HG03175 (cell line): ENCODE results near the gene KCNE2.

Experiments used
- ATAC-seq: cut with Tn5 transposase; IDR thresholded peaks from one replicate; pipeline ENCODE4 v1.9.1; 2021; ENCODE audit warnings: mild to moderate bottlenecking, moderate library complexity; ENCODE audit not compliant: unreplicated experiment

KCNE2 gene, protein sequence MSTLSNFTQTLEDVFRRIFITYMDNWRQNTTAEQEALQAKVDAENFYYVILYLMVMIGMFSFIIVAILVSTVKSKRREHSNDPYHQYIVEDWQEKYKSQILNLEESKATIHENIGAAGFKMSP

DNA sequence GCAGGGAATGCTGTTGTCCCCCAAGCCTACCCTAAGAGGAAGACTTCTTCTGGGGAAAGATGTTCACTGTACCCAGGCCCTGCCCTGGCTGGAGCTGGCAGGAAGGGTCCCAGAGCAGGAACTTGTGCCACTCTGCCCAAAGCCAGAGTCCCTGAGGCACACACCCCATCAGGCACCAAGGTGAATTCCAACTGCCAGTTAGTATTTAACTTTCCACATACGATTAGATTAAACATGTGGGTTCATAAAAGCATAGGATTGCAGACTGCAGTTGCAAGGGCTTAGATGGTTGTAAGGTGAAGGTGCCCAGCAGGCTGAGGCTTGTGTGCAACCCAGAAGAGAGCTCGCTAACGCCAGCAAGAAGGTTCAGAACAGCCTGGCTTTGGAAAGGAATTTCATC lies at the start of gene KCNE2:
Gene KCNE2 (plus strand): TSS at position 274 of the 400 bp plus-strand sequence. CDS start 6,473 bp downstream, outside the sequence.
- no peak for ATAC-seq

DNA sequence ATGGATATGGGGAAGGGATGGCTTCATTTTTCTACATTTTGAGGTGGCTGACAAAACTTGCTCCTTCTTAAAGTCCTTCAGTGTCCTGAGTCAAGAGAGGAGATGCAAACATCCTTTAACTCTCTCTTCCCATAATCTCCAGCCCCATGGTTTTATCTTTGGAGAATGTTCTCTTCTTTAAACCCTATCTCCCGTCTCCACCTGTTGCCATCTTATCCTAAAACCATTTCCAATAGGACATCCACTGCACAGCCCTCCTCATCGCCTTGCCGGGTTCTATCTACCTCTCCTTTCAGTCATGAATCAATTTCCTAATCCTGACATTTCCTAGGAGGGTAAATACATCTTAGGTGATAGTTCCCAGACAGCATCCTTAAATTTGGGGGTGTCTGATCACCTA lies 44.2 kb upstream of the KCNE2 start:
- no peak for ATAC-seq

DNA sequence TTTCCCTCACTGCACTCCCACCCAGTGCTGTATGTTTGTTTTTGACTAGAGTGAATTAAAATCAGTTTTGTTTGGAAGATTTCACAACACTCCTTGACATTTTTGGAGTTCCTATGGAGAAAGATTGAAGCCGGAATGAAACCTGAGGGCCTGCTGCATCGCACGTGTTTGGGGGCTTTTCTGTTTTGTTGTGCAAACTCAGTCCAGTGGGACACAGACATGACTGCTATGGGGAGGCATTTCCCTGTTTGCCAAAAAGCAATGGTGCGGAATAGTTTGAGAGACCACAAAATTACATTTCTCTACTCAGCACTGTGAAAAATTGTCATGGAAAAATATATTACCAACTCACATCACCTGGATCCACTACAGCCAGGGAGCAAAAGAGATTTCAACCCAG lies 43.8 kb upstream of the KCNE2 start:
- no peak for ATAC-seq

DNA sequence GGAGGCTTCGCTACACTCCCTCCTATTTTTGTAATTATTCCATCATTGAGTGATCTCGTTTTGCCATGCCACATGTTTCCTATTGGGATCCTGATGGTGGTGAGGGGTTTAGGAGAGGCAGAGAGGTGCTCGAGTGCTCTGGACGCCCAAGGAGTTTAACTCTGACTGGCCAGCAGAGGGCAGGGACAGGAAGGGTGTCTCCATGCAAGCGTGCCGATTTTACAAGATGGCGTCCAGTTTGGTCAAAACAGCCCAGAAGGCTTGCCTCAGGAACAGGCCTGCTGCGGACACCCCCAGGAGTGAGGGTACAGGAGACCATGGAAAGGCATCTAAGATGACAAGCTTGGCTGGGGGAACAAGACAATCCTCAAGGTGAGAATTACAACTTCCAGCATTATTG lies 33.8 kb upstream of the KCNE2 start:
- no peak for ATAC-seq

DNA sequence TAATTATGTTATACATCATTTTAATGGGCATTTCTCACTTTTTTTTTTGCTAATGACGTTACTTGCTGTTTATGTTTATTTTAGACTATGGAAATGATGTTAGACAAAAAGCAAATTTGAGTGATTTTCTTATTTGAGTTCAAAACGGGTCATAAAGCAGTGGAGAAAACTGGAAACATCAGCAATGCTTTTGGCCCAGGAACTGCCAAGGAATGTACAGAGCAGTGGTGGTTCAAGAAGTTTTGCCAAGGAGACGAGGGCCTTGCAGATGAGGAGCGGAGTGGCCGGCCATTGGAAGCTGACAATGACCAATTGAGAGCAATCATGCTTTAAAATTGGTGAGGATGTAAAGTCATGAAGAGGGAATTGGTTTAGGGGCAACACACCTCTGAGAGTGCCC lies 32.1 kb upstream of the KCNE2 start:
- ATAC-seq: no peak

DNA sequence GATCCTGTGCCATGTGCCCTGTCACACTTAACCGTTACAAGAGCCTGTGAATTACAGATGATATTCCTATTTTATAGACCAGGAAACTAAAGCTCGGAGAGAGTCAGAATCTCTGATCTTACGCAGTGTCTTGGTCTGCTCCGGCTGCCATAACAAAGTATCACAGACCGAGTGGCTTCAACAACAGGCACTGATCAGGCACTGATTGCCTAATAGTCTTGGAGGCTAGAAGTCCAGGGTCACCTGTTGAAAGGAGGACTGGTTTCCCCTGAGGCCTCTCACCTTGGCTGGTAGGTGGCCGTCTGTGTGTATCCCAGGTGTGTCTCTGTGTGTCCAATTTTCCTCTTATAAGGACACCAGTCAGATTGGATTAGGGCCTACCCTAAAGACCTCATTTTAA lies 31.5 kb upstream of the KCNE2 start:
- no peak for ATAC-seq

DNA sequence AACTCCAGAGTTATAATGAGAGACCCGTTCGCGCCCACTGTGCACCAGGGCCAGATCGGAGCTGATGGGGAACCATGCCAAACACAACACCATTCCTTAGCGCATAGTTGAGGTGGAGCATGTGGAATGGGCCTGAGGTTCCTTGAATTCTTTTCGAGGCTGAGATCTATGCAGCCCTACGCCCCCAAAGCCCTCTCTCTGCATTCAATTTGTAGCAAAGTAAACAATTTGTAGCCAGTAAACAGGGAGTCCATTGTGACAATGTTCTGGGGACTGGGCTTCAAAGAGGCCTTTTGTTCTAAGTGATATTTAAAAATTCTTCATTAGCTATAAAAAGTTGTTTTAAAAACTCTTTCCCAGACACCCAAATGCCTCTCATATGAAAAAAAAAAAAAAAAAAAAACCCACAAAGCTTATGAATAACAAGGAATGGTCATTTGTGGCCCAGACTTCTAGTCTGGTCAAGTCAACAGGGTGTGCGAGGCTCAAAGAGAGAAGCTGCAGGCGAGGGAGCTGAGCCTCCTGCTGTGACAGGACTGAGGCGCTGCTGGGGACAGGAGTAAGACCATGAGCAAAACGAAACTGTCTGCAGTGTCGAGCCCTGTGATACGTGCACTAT lies 30.6 kb upstream of the KCNE2 start:
- no peak for ATAC-seq

DNA sequence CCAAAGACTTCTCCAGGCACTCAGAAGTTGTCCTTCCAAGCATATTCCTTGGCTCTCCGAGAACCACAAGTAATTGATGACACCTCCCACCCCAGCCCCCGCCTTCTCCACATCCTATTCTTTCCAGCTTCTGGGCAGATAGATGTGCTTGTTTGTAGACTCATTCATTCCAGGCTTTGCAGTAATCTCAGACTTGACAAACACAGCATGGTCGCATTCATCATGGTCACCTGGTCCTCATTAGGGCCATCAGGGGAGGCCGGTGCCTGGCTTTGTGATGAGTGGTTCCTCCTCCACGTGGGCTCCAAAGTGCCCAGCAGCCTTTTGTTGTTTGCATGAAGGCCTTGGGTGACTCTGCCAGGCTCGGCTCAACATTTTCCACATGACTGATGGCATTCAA lies 28.5 kb upstream of the KCNE2 start:
- no peak for ATAC-seq

DNA sequence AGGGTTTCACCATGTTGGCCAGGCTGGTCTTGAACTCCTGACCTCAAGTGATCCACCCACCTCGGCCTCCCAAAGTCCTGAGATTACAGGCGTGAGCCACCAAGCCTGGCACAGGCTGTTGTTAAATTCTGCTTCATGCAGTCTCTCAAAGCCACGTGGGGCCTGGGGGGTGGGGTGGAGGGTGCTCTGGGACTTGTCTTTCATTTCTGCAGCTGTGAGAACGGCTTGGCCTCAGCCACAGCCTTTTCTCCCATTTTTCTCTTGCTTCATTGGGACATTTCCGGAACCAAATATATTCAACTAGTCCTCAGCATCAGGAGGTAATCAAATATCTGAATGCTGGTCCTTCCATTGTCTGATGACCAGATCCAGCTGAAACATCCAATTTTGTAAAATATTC lies 27.6 kb upstream of the KCNE2 start:
- ATAC-seq: no peak

DNA sequence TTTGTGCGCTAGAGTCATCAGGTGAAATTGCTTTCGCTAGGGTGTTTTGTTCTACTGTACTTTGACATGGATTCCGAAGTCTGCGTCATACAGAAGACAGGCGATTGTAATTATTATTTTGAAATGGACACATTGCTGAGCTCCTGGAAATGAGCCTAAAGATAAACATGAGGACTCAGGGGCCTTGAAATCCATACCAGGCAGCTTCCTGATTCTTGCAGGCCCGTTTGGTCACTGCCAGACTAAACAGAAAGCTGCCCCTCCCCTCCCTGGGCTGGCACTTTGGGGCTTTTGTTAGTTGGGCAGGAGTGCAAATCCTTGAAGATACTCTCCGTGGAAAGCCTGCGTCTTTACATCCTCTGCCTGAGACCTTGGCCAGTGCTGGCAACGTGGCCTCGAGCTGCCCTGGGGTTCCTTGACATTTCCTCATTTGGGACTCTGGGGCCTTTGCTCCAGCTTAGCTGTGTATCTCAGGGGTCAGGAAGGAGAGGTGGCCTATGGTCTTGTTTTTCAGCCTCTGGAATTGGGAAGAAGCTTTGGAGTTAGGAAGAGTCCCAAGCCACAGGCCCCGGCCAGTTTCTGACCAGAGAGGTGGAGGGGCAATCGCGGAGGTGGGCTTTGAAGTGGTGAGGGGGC lies 26.9 kb upstream of the KCNE2 start:
- ATAC-seq: no peak

DNA sequence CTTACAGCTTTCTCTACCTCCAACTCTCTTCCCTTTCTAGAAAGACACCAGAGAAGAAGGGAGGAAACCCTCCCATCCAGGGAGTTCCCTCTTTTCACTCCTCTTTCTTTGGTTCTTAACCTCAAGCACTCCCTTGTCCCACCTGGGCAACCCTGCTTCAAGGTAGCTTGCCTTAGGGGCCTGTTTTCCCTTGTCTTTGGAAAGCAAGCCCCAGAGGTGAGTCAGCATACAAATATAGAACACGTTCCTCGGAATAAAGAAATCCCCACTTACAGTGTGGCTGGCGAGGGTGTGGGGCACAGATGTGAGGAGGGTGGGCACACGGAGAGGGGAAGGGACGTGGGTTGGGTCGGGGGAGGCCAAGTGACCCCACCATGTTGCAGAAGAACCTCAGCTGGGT lies 26.1 kb upstream of the KCNE2 start:
- no peak for ATAC-seq

DNA sequence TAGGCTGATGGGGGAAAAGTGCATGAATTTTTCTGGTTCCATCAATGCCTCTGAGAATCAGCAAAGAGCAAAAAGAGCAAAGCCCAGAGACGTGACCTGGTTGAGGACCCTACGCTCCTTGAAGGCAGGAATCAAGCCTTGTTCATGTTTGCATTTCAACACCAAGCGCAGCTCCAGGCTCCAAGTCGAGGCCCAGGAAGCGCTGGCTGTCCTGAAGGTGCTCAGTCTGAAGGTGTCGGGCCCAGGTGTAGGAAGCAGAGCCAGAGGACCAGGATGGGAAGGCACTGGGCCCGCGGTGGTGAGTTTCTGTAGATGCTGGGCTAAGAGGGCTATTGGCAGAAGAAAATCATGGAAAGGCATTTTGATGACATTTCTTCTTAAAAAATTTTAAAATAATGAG lies 25.6 kb upstream of the KCNE2 start:
- no peak for ATAC-seq

DNA sequence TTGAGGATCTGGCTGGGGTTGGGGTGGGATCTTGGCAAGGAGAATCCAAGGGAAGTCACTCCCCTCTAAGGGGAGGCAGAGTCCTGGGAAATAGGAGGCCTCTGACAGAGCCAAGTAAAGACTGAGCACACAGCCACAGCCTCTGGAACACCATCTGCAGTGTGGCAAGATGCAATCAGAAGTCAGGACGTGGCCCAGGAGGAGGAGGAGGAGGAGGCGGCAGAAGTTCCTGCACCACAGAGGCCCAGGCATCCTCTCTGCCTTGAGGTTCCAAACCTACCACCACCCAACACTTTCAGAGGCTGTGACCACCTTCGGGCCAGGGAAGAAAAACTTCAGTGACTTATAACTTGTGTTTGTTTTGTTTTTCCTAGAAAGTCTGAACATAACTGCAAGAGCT lies 23.7 kb upstream of the KCNE2 start:
- no peak for ATAC-seq

DNA sequence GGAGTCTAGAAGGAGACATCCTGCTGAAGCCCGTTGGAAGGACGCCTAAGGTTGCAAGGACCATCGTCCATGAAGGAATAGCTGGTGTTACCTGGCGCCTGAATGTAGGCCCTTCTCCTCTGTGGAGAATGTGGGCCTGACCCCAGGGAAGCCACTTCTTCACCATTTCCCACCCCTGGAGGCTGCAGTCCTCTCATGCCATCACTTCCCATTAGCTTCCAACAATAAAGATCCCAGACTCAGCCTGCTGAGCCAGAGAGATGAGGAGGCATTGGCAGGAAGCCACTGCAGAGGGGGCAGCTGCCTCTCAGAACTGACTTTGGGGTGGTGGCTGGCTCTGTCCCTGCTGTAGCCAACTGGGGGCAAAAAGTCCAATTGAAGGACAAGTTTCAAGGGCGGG lies 21.3 kb upstream of the KCNE2 start:
- no peak for ATAC-seq

DNA sequence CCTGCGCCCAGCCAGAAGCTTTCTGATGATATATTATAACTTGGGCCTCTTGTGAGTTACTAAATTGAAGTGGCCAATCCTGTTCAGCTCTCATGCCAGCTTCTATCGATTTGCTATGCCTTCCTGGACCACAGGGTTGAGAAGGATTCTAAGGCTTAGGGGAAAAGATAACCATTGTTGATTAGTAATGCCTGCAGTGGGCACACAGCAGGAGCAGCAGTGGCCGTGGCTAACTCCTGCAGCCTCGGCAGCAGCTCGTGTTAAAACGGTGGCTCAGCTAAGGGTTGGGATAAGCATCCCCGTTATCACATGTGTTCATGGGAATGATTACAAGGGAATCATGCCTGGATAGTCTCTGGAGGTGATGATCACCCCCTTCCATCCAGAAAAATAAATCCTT lies 20.5 kb upstream of the KCNE2 start:
- ATAC-seq: no peak

DNA sequence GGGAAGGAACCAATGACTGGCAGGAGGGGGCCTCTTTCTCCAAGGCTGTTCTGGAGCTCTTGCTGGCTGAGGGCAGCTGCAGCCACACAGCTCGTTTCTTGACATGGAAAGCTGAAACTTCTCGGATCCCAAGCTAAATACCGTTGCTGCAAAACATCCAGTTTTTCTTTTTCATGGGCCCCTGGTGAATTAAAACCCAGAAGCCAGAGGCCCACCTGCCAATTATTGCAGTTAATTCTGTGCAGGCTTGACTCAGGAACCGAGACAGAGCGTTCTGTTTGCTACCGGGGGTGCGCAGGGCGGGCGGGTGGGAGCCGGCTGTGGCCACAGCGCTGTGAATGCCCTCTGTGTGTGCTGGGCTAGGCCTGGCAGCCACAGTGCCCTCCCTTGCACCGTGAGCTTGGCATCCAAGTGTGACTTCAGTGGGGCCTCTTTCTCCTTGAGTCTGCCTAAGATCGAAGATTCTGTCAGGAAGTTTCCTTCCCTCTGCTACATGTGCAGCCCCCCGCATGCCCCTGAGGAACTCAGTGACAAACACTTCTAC lies 19.9 kb upstream of the KCNE2 start:
- no peak for ATAC-seq

DNA sequence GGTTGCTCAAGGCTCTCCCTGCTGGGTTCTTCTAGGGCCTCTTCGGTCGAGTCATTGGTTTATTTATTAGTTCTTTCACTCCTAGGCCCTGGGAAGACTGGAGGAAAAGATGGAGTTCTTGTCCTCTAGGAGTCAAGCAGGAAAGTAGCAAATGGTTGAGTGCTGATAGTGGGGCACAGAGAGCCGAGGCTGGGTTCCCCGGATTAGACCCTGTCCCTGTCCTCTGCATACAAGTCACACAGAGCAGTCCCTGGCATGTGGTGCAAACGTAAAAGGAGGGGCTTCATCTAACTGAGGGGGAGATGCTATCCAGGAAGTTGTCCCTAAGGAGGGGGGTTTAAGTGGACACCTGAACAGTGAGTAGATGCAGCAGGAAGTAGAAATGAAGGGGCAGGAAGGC lies 19.2 kb upstream of the KCNE2 start:
- ATAC-seq: no peak

DNA sequence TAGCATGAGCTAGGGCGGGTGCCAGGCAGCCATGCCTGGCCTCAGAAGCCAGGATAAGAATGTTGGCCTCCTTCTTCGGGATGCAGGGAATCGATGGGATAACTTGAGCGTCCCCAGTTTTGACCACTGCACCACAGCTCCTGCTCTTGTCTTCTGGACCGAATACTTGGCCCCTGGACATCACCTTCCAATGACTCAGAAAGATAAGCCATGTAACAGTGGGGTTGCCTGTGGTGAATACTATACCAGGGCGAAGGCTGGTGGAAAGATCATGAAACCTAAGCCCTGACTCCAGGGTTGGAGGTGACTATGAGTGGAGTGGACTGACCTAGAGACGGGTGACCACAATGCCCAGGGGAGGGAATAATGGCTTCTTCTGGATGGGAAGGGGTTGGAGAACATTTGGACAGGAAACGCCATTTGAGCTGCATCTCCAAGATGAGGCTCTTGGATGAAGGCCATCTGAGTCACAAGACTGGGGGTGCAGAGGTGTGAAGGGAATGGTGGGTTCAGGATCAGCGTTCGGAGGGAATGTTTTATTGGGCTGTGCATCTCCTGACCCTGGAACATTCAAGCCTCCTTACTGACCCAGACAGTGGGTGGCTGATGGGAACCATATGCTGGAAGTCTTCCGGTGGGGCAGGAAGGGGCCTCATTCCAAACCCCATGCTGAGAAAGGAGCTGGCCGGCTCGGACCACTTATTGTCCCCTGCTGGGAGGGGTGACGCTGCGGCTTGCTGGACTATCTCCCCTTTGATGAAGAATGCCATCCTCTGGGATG lies 18.5 kb upstream of the KCNE2 start:
- ATAC-seq: no peak

DNA sequence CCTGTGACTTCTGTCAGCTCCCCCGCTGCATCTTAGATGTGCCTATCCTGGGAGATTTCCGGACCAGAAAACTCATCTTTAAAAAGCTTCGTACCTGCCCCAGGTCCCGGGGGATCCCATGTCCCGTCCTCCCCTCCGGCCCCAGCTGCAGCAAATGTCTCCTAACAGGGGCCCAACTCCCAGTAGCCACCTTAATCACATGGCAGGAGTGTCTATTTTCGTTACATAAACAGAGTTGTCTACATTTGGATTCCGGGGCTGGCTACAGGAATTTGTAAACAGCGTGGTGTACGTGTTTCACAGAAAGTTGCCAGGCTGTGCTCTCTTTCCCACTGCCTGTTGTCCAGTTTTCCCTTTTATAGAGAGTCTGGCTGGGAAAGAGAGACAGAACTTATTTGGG lies 17.9 kb upstream of the KCNE2 start:
- no peak for ATAC-seq

DNA sequence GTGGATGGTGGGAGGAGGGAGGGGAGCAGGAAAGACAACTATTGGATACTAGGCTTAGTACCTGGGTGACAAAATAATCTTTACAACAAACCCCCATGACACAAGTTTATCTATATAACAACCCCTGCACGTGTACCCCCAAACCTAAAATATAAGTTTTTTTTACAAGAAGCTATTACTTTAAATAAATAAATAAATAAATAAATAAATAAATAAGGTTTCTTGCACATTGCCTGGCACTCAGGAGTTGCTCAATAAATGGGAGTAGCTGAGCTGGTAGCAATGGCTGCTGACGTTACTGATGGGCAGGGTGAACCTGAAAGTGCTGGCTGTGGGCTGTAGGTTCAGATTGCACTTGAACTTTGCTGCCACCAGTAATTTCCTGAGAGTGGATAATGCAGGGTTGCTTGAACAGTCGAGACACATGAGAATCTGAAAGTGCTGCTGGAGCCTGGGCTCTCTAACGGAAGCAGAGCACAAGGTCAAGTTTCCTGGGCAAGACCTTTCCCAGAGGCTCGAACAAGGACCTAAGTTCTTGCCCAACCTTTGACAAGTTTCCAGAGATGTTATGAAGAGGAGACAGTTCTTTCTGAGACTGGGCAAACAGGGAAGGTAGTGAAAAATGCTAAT lies 14.8 kb upstream of the KCNE2 start:
- no peak for ATAC-seq

DNA sequence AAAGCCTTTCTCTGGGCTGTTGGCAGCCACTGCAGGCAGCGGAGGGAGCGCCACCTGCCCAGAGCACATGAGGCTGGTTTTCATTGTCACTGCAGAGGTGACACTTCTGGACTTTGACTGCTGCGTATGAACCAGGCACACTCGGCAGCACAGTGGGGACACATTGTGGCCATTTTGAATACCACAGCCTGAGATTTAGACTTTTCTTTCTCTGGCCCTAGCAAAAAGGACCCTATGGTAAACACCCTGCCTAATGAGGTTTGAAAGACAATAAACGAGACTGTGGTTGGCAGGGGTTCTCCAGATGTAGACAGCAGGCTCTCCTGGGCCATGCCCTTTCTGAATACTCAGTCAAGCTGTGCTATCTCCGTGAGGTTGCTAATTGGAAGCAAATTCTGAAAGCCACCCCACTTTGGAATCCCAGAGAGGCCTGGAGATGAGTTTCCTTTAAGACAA lies 12.0 kb upstream of the KCNE2 start:
- no peak for ATAC-seq
